Endothelial cell of umbilical vein (primary cell): ENCODE data around the gene FHOD1.

ENCODE experiments used
- GATA2 ChIP-seq: IDR thresholded peaks from 2 replicates; pipeline ENCODE4 v1.7.0; 2011; ENCODE audit warnings: low read depth, mild to moderate bottlenecking, moderate library complexity, mixed read lengths, low read length; ENCODE audit not compliant: insufficient read length, insufficient read depth
- MYC ChIP-seq: IDR thresholded peaks from one replicate; pipeline ENCODE4 v1.6.1; 2011; ENCODE audit warnings: mild to moderate bottlenecking, low read depth, low read length
- TF ChIP-seq, protein P1 (sequence below), 2 donors: IDR thresholded peaks; 1 replicate in 1 of 2; 2 replicates in 1 of 2; pipeline ENCODE4 v1.5.1; 2011; ENCODE audit warnings: low read length in 2 of 2, mild to moderate bottlenecking in 2 of 2, moderate library complexity in 2 of 2, control low read depth in 1 of 2, inconsistent platforms in 1 of 2, low read depth in 1 of 2; ENCODE audit not compliant: insufficient read depth in 1 of 2; ENCODE audit errors: extremely low read depth in 1 of 2

DNA sequence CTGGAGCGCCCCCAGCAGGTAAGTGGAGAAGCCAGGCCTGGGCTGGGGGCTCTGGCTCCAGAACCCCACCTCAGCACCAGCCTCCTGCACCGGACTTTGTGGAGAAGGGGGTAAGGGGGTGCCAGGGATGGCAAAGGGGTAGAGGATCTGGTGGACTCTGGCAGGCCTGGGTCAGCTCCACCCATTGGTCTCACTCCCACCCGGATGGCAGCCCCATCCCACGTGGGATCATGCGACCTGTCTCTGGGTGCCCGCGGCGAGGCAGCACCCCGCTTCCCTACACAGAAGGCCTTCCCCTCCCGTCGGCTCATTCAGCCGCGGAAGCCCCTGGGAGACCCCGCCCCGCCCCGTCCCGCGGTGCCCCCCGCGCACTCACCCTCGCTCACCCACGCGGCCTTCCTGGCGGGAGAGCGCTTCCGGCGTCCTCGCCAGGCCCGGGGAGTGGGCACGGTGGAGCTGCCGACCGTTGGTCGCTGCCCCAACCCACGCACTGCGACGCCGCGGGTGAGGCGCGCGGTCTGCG lies 31.6 kb upstream of the FHOD1 start:
- TF ChIP-seq GATA2 (no peak), MYC (no peak)
- TF ChIP-seq, protein P1, sequence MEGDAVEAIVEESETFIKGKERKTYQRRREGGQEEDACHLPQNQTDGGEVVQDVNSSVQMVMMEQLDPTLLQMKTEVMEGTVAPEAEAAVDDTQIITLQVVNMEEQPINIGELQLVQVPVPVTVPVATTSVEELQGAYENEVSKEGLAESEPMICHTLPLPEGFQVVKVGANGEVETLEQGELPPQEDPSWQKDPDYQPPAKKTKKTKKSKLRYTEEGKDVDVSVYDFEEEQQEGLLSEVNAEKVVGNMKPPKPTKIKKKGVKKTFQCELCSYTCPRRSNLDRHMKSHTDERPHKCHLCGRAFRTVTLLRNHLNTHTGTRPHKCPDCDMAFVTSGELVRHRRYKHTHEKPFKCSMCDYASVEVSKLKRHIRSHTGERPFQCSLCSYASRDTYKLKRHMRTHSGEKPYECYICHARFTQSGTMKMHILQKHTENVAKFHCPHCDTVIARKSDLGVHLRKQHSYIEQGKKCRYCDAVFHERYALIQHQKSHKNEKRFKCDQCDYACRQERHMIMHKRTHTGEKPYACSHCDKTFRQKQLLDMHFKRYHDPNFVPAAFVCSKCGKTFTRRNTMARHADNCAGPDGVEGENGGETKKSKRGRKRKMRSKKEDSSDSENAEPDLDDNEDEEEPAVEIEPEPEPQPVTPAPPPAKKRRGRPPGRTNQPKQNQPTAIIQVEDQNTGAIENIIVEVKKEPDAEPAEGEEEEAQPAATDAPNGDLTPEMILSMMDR (IDR thresholded peaks at IDR 0.05; ENCODE audit: extremely low read depth in 1 of 2, insufficient read depth in 1 of 2, low read depth in 1 of 2, low read length in 2 of 2), result peak in 1 of 2 donors; percentile 36
